HG02981 (cell line): ENCODE results near the gene PEX16.

Experiments
- ATAC-seq: cut with Tn5 transposase; IDR thresholded peaks from one replicate; pipeline ENCODE4 v1.9.1; 2021; ENCODE audit warnings: mild to moderate bottlenecking, moderate library complexity; ENCODE audit not compliant: unreplicated experiment

Gene PEX16

GRCh38 chr11:45931739-45932138 is 14.1 kb upstream of the PEX16 start:
- ATAC-seq: no peak

DNA sequence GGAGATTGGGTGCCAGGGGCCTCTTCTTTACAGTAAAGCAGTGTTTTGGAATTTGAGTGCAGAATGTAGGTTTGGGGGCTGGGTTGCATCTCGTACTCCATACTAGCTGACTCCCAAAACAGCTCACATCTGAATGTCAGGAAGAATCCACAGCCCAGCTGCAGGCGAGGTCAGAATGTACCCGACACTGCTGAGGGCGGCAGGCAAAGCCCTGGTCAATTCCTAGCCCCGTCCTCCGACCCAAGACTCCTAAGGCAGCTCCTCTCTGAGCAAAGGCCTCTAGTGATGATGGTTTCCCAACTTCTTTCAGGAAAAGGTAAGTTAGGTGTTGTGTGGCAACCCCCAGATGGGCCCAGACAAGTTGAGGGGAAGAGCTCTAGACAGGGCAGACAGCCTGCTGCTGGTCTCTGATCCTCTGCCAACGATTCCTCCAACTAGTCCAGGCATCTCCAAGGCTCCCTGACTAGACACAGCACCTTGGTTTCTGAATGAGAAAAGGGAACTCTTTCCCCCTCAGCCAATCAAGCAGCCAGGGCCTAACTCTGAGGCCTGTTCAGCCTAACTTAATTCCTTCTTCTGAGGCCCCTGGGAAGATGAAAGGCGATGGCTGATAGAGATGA is 13.4 kb upstream of the PEX16 start:
- no peak for ATAC-seq

GRCh38 chr11:45930031-45930794 is 12.5 kb upstream of the PEX16 start:
- ATAC-seq: peak; percentile 84

DNA sequence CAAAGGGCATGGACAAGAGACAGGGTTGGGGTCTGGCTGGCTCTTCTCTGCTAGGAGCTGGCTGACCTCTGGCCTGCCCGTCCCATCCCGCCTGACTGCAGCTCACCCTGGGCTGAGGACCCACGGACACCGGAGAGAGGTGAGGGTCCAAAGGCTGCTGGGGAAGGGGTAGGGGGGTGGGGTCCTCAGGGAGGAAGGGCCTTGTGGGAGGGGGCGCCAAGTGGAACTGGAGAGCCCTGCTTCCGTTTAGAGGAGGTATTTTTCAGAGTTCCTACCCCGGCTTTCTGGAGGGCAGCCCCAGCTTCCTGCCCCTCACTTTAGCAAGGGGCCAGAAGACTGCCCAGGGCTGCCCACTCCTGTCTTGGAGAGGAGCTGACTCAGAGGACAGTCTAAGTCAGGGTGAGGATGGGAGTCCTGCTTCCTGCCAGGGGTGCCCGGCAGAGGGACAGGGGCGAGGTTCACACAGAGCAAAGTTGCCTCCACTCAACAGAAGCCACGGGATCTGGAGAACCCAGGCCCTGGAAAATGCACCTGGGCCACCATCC is 11.9 kb upstream of the PEX16 start:
- no peak for ATAC-seq

GRCh38 chr11:45928535-45929215 is 11.0 kb upstream of the PEX16 start:
- ATAC-seq: no peak

GRCh38 chr11:45927684-45928413 is 10.2 kb upstream of the PEX16 start:
- no peak for ATAC-seq

DNA sequence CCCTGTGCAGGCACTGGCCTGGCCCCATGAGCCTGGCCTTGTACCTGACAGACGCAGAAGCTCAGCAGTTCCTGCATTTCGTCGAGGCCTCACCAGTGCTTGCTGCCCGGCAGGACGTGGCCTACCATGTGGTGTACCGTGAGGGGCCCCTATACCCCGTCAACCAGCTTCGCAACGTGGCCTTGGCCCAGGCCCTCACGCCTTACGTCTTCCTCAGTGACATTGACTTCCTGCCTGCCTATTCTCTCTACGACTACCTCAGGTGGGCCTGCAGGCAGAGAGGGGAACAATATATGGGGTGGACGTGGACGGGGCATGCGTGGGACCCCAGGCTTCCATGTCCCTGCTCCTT is 9.6 kb upstream of the PEX16 start:
- no peak for ATAC-seq

- ATAC-seq: no peak
Observed at GRCh38 chr11:45926536-45927331, 9.1 kb upstream of the PEX16 start.

GRCh38 chr11:45926001-45926401 is 8.3 kb upstream of the PEX16 start:
- ATAC-seq: no peak

DNA sequence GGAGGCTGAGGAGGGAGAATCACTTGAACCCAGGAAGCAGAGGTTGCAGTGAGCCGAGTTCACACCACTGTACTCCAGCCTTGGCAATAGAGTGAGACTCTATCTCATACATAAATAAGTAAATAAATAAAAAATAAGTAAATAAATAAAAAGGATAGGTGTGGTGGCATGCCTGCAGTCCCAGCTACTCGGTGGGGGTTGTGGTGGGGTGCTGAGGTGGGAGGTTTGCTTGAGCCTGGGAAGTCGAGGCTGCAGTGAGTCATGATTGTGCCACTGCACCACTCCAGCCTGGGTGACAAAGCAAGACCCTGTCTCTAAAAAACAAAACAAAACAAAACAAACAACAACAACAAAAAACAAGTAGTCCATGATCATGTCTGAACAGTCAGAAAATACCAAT is 7.9 kb upstream of the PEX16 start:
- no peak for ATAC-seq

GRCh38 chr11:45924927-45925326 is 7.2 kb upstream of the PEX16 start:
- ATAC-seq: no peak

- ATAC-seq: no peak
Observed at GRCh38 chr11:45924036-45924915, 6.6 kb upstream of the PEX16 start.

DNA sequence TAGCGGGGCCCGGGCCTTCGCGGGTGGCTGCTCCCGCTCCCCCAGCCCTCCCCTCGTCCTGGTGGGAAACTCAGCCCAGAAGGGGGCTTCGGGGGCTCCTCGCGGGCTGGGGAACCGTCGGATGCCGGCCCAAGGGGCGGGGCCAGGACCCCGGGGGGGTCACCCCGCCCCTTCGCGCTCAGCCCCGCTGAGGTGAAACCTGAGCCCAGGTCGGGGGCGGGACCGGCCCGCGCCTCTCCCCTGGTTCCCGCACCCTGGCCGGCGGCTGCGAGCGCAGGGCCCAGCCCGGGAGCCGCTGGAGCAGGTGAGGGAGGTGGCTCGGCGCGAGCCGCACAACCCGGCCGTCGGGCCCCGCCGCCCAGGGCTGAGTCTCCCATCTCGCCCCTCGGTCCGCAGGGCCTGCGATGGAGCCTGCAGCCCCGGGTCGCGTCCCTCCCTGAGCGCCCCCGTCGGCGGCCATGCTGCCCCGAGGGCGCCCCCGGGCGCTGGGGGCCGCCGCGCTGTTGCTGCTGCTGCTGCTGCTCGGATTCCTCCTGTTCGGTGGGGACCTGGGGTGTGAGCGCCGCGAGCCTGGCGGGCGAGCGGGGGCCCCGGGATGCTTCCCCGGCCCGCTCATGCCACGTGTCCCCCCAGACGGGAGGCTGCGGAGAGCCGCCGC is 4.9 kb upstream of the PEX16 start, which contains the start of gene LARGE2:
Gene LARGE2 (plus strand): TSS at position 232 of the 658 bp plus-strand sequence. CDS start 227 bp downstream, at position 459.
- ATAC-seq: no peak

DNA sequence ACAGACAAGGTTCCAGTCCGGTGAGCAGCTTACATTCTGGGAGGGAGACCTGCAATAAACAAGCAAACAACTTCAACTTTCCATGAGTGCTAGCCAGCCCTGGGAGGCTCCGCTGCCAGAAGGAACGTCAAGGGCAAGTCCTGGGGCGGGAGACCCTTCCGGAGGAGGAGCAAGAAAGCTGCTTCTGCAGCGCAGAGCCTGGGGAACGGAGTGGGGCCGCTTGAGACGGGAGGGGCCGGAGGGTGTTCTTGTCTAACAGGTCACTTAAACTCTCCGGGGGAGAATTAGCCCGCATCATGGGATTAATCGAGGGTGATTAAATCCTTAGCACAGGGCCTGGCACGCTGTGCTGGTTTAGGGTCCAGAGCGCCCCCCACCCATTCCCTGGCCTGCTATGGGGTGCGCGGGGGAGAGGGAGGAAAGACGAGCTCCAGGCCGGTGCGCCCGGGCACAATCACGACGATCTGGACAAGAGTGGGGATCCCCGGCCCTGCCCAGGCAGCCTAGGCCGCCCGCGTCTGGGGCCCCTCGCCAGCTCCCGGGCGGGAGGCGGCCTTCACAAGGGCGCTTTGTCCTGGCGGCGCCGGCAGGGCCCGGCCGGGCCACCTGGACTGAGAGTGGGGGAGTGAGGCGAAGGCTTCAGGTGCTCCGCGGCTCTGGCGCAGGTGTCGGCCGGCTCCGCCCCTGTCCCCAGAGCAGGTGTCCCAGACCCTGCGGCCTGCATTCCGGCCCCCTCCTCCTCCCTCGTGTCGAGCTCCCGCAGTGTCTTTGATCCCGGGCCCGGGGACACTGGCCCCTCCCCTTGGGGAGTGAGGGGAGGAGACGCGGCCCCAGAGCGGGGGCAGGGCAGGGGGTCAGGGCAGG is 4.1 kb upstream of the PEX16 start:
- ATAC-seq: no peak

GRCh38 chr11:45920531-45921477 is 3.1 kb upstream of the PEX16 start:
- no peak for ATAC-seq

- ATAC-seq: no peak
Observed at GRCh38 chr11:45919806-45920530, 2.3 kb upstream of the PEX16 start.
